Sigmoid colon (tissue), 7 donors: ENCODE measurements around the gene ACOX3. TPM values are rescaled to one million over a fixed set of nuclear protein-coding genes. Genes with fewer than 3 reads are reported as not detected.
A peak's percentile ranks its signal among the peaks of the same experiment; 100 is the strongest.

ENCODE experiments used
- DNase-seq: peaks from one replicate; pipeline ENCODE4 v3.0.0-alpha.2; 2019
- H3K27ac ChIP-seq, 4 donors: fragments of 200-600 bp; sonication (generic); one replicate each; pipeline ENCODE4 v1.5.1; 2016 to 2019; ENCODE audit warnings: mild to moderate bottlenecking in 1 of 4
- H3K27me3 ChIP-seq, 3 donors: fragments of 200-600 bp; sonication (generic); one replicate each; pipeline ENCODE4 v1.5.1; 2019; ENCODE audit warnings: mild to moderate bottlenecking in 1 of 3
- H3K36me3 ChIP-seq, 4 donors: fragments of 200-600 bp; sonication (generic); one replicate each; pipeline ENCODE4 v1.5.1; 2016 to 2019
- H3K4me1 ChIP-seq, 4 donors: fragments of 200-600 bp; sonication (generic); one replicate each; pipeline ENCODE4 v1.5.1; 2017 to 2019
- H3K4me3 ChIP-seq, 4 donors: fragments of 200-600 bp; sonication (generic); one replicate each; pipeline ENCODE4 v1.5.1; 2017 to 2019; ENCODE audit warnings: mild to moderate bottlenecking in 2 of 4, moderate library complexity in 1 of 4
- H3K9me3 ChIP-seq, 4 donors: fragments of 200-600 bp in 3 of 4; sonication (generic) in 3 of 4; one replicate each; pipeline versions ENCODE4 v1.5.1 to v1.6.1; 2013 to 2019
- CTCF ChIP-seq, 4 experiments: fragments of 450-650 bp in 3 of 4; fragments of 200-600 bp in 1 of 4; IDR thresholded peaks; one replicate each; pipeline ENCODE4 v1.5.1; 2016 to 2019; ENCODE audit warnings: antibody characterized with exemption in 4 of 4, mild to moderate bottlenecking in 3 of 4, moderate library complexity in 2 of 4
- EP300 ChIP-seq, 4 donors: sonication (generic); formaldehyde crosslinking; IDR thresholded peaks; one replicate each; pipeline ENCODE4 v1.6.1; 2017; ENCODE audit warnings: antibody characterized with exemption in 4 of 4
- POLR2A ChIP-seq, 2 donors: fragments of 450-650 bp; IDR thresholded peaks; one replicate each; pipeline ENCODE4 v1.6.1; 2016; ENCODE audit warnings: antibody characterized with exemption in 2 of 2, mild to moderate bottlenecking in 2 of 2, moderate library complexity in 2 of 2
- POLR2AphosphoS5 ChIP-seq, 4 donors: sonication (generic); formaldehyde crosslinking; IDR thresholded peaks; one replicate each; pipeline ENCODE4 v1.6.1; 2017; ENCODE audit warnings: antibody characterized with exemption in 4 of 4
- WGBS, 2 donors: extraction: QIAGEN DNeasy Blood & Tissue Kit; methylation state at CpG; one replicate each; pipeline ENCODE4 v1.1.7; 2013; 5-methylcytosine and 5-hydroxymethylcytosine counted together
- intact Hi-C: fragments of 100-400 bp; cut with DNase I; formaldehyde crosslinking; loops from one replicate; pipeline ENCODE4 v1.15.1; 2023
- polyA plus RNA-seq, 3 donors: library from polyadenylated mRNA; stranded (reverse); fragments of 200-250 nt; gene quantifications; one replicate each; pipeline ENCODE4 v1.2.3, GENCODE V29; 2013
- total RNA-seq, 4 donors: library from RNA; depleted of rRNA; stranded (reverse); fragments of >200 nt; gene quantifications; one replicate each; pipeline ENCODE4 v1.1.0, GENCODE V29; 2016
- donor health status: healthy with polysubstance abuse.
- donor health status: Bipolar disorder and iron deficiency.
- donor health status: healthy.

ACOX3 gene
- total and polyA plus RNA-seq, 7 donors = 8.4 to 51.0 (median 24.8) TPM

GRCh38 chr4:8329859-8330761 lies 110.4 kb downstream of the ACOX3 start:
- Histone ChIP-seq H3K27me3 (no peaks in the 10 kb centered on the region), H3K36me3 (no peaks in the 10 kb centered on the region), H3K9me3 (peaks cover 0 to 1% (median 0%) of the 10 kb centered on the region in 4 donors), H3K4me3 (no peak overlapping the region), H3K4me1 (peaks cover 0 to 16% (median 10%) of the 10 kb centered on the region in 4 donors), H3K27ac (peak overlapping the region; percentile 4 to 28 (median 11))
- peak; percentile 64 for DNase-seq
- TF ChIP-seq EP300 (IDR thresholded peaks at IDR 0.05) = no peak
- TF ChIP-seq CTCF (IDR thresholded peaks at IDR 0.05) = no peak
- TF ChIP-seq POLR2AphosphoS5 (IDR thresholded peaks at IDR 0.05) = no peak
- no peak for TF ChIP-seq POLR2A (IDR thresholded peaks at IDR 0.05)
- 80 to 87% methylated on average over 20 of the region's 20 CpGs for WGBS, 2 donors
- intact Hi-C loops = no loop called here

DNA sequence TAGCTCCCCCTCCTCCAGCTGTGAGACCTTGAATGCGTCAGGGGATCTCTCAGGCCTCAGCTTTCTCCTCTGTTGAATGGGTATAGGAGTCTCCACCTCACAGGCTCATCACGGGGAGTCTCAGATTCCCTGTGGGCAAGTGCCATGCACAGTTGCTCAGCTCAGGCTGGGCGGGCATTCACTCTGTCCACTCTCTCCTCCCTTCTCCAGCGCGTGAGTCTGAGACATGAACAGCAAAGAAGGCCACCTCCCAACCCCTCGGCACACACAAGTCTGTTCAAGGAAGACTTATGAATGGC lies 111.0 kb downstream of the ACOX3 start:
- TF ChIP-seq POLR2A (IDR thresholded peaks at IDR 0.05) = no peak
- TF ChIP-seq CTCF (IDR thresholded peaks at IDR 0.05) = no peak
- no peak for TF ChIP-seq POLR2AphosphoS5 (IDR thresholded peaks at IDR 0.05)
- TF ChIP-seq EP300 (IDR thresholded peaks at IDR 0.05) = no peak
- Histone ChIP-seq H3K4me1 (peaks cover 0 to 16% (median 10%) of the 10 kb centered on the region in 4 donors), H3K36me3 (no peaks in the 10 kb centered on the region), H3K9me3 (peaks cover 0 to 1% (median 0%) of the 10 kb centered on the region in 4 donors), H3K27me3 (no peaks in the 10 kb centered on the region), H3K27ac (no peak overlapping the region), H3K4me3 (no peak overlapping the region)
- no peak for DNase-seq
- WGBS, 2 donors = 72 to 77% methylated on average over 6 of the region's 6 CpGs
- intact Hi-C loops = no loop called here

DNA sequence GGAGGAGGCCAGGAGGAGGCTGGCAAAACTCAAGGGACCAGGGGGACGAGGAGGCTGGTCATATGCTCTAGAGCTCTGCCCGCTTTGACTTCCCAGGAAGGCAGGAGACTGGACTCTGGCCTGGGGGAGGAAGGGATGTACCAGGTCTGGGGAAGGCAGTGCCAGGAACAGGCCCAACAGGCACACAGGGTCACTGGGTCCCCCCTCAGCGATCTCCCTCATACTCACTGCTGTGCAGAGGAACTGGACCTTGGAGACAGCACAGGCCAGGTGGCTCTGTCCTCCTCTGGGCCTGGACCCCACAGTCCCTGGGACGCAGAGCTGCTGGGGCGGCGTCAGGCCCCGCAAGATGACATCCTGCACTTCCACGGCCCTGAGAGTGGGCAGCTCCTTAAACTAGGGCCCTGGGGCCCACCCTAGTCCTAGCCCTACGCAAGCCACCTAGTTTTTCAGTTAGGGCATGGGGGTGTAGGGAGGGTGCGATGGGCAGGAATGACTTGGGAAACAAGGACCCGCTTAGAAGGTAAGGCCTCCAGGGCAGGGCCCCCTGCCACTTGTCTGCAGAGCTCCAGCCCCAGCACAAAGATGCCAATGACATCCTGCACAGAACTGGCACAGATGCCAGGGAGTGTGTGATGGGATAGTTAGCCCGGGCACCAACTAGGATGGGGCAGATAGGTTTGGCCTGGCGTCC lies 111.5 kb downstream of the ACOX3 start:
- TF ChIP-seq POLR2AphosphoS5 (IDR thresholded peaks at IDR 0.05) = no peak
- intact Hi-C loops = no loop called here
- Histone ChIP-seq H3K4me3 (no peak overlapping the region), H3K9me3 (peaks cover 0 to 1% (median 0%) of the 10 kb centered on the region in 4 donors), H3K27ac (no peak overlapping the region), H3K27me3 (no peaks in the 10 kb centered on the region), H3K36me3 (no peaks in the 10 kb centered on the region), H3K4me1 (peaks cover 0 to 16% (median 10%) of the 10 kb centered on the region in 4 donors)
- DNase-seq = peak; percentile 53
- WGBS, 2 donors = 78 to 88% methylated on average over 13 of the region's 13 CpGs

- Histone ChIP-seq H3K27me3 (no peaks in the 10 kb centered on the region), H3K4me1 (peaks cover 0 to 16% (median 10%) of the 10 kb centered on the region in 4 donors), H3K27ac (no peak overlapping the region), H3K36me3 (no peaks in the 10 kb centered on the region), H3K9me3 (peaks cover 0 to 4% (median 0%) of the 10 kb centered on the region in 4 donors), H3K4me3 (no peak overlapping the region)
- no peak for DNase-seq
- WGBS, 2 donors = 76 to 78% methylated on average over 3 of the region's 3 CpGs
- TF ChIP-seq POLR2A (IDR thresholded peaks at IDR 0.05) = no peak
- TF ChIP-seq EP300 (IDR thresholded peaks at IDR 0.05) = no peak
- TF ChIP-seq CTCF (IDR thresholded peaks at IDR 0.05) = no peak
- TF ChIP-seq POLR2AphosphoS5 (IDR thresholded peaks at IDR 0.05) = no peak
- intact Hi-C loops = no loop called here
These were observed 112.1 kb downstream of the ACOX3 start for GRCh38 chr4:8328456-8328855.

GRCh38 chr4:8326206-8326605 lies 114.3 kb downstream of the ACOX3 start:
- H3K4me1 ChIP-seq = peaks cover 0 to 11% (median 8%) of the 10 kb centered on the region in 4 donors
- H3K4me3 ChIP-seq = no peak overlapping the region
- no peaks in the 10 kb centered on the region for H3K36me3 ChIP-seq
- no peak overlapping the region for H3K27ac ChIP-seq
- TF ChIP-seq POLR2AphosphoS5 (IDR thresholded peaks at IDR 0.05) (peak in 1 of 4 donors; percentile 11), EP300 (IDR thresholded peaks at IDR 0.05) (no peak), POLR2A (IDR thresholded peaks at IDR 0.05) (no peak)
- intact Hi-C loops = no loop called here
- DNase-seq = peak; percentile 79
- H3K27me3 ChIP-seq = no peaks in the 10 kb centered on the region
- peaks cover 0 to 4% (median 0%) of the 10 kb centered on the region in 4 donors for H3K9me3 ChIP-seq
